ENCODE results near the gene PLCD3.

- TF ChIP-seq CTCF (IDR thresholded peaks at IDR 0.05) = no peak
- TF ChIP-seq POLR2A (IDR thresholded peaks at IDR 0.05) = no peak
Measured at GRCh38 chr17:45175759-45176115, 43.4 kb upstream of the PLCD3 start.
